IMR-90 (cell line): Measurements from ENCODE around the gene RYK. TPM values are rescaled to one million over a fixed set of nuclear protein-coding genes. Genes with fewer than 3 reads are reported as not detected.
"Not testable (repeated sequence)": the region's sequence is repeated elsewhere in the genome, so short reads cannot be mapped to it uniquely, and the experiment has no call there.

Source experiments
- ATAC-seq: fragments of 200-7000 bp; cut with Tn5 transposase; 2 replicates; pipeline ENCODE4 v1.9.1; 2020; ENCODE audit warnings: low read depth, mild to moderate bottlenecking, moderate library complexity
- BruUV-seq: library from RNA; stranded (reverse); fragments of 400-500 nt; replicated peaks from 2 replicates; lab custom pipeline; 2021; lab: Mats Ljungman, UMichigan
- CTCF ChIA-PET: fragments of 300-600 bp; formaldehyde crosslinking; extraction: SDS; loops from one replicate; lab custom pipeline; 2021; ENCODE audit warnings: antibody characterized with exemption; lab: Yijun Ruan, JAX
- POLR2A ChIA-PET: fragments of 300-600 bp; sonication (Branson Sonifier 250); formaldehyde crosslinking; loops from one replicate; lab custom pipeline; 2022; ENCODE audit warnings: antibody characterized with exemption; ENCODE audit not compliant: unreplicated experiment; lab: Charles Lee
- DNase-seq: peaks from one replicate; pipeline ENCODE4 v3.0.0; 2013
- H2AFZ ChIP-seq: replicated peaks from 2 replicates; pipeline ENCODE3; 2013; ENCODE audit warnings: low read length, mild to moderate bottlenecking; ENCODE audit not compliant: poor library complexity
- H2AK5ac ChIP-seq: 2 replicates; pipeline ENCODE4 v1.6.1; 2013; ENCODE audit warnings: low read depth, low read length, inconsistent platforms
- H2AK9ac ChIP-seq: replicated peaks from 2 replicates; pipeline ENCODE3; 2013; ENCODE audit warnings: mild to moderate bottlenecking, low read depth, low read length, moderate library complexity; ENCODE audit not compliant: poor library complexity
- H2BK120ac ChIP-seq: 2 replicates; pipeline ENCODE4 v1.6.1; 2013; ENCODE audit warnings: low read depth, low read length, inconsistent platforms
- H2BK15ac ChIP-seq: 3 replicates; pipeline ENCODE4 v1.6.1; 2013; ENCODE audit warnings: low read depth, low read length, inconsistent platforms
- H2BK20ac ChIP-seq: 2 replicates; pipeline ENCODE4 v1.6.1; 2013; ENCODE audit warnings: low read depth, mild to moderate bottlenecking, inconsistent platforms, low read length, moderate library complexity
- H2BK5ac ChIP-seq: 2 replicates; pipeline ENCODE4 v1.6.1; 2013; ENCODE audit warnings: mild to moderate bottlenecking, low read depth, low read length, inconsistent platforms; ENCODE audit not compliant: poor library complexity, severe bottlenecking
- H3K14ac ChIP-seq: replicated peaks from 2 replicates; pipeline ENCODE4 v1.6.1; 2013; ENCODE audit warnings: low read depth, low read length, inconsistent platforms
- H3K18ac ChIP-seq: 2 replicates; pipeline ENCODE4 v1.6.1; 2013; ENCODE audit warnings: low read depth, low read length, control low read depth
- H3K23ac ChIP-seq: 2 replicates; pipeline ENCODE4 v1.6.1; 2013; ENCODE audit warnings: low read depth, low read length, inconsistent platforms
- H3K27ac ChIP-seq: 2 replicates; pipeline ENCODE4 v1.5.1; 2013; ENCODE audit warnings: mild to moderate bottlenecking, control low read depth, low read length; ENCODE audit not compliant: insufficient read depth
- H3K27me3 ChIP-seq: 2 replicates; pipeline ENCODE4 v1.6.1; 2013; ENCODE audit warnings: low read length; ENCODE audit not compliant: control insufficient read depth, insufficient read depth
- H3K36me3 ChIP-seq: 2 replicates; pipeline ENCODE4 v1.6.1; 2013; ENCODE audit warnings: low read length, mixed read lengths; ENCODE audit not compliant: control insufficient read depth, insufficient read depth
- H3K4ac ChIP-seq: 2 replicates; pipeline ENCODE4 v1.6.1; 2013; ENCODE audit warnings: low read depth, low read length, inconsistent platforms
- H3K4me1 ChIP-seq: 2 replicates; pipeline ENCODE4 v1.6.1; 2013; ENCODE audit warnings: low read length, mixed read lengths; ENCODE audit not compliant: control insufficient read depth, insufficient read depth
- H3K4me2 ChIP-seq: 2 replicates; pipeline ENCODE4 v1.6.1; 2013; ENCODE audit warnings: low read depth, mild to moderate bottlenecking, control low read depth, low read length, moderate library complexity
- H3K4me3 ChIP-seq: 2 replicates; pipeline ENCODE4 v1.5.1; 2013; ENCODE audit warnings: low read depth, mild to moderate bottlenecking, control low read depth, low read length, moderate library complexity; ENCODE audit not compliant: insufficient read depth
- H3K56ac ChIP-seq: 2 replicates; pipeline ENCODE4 v1.6.1; 2013; ENCODE audit warnings: low read length, inconsistent platforms; ENCODE audit not compliant: insufficient read depth; ENCODE audit errors: extremely low read depth
- H3K79me1 ChIP-seq, 2 experiments: 2 replicates each; pipeline ENCODE4 v1.6.1; 2013; ENCODE audit warnings: low read length in 2 of 2, inconsistent platforms in 1 of 2, low read depth in 1 of 2
- H3K9ac ChIP-seq: 2 replicates; pipeline ENCODE4 v1.6.1; 2013; ENCODE audit warnings: low read depth, low read length, control low read depth
- H3K9me1 ChIP-seq: 2 replicates; pipeline ENCODE4 v1.6.1; 2013; ENCODE audit warnings: low read length, inconsistent platforms; ENCODE audit not compliant: insufficient read depth
- H3K9me3 ChIP-seq: 2 replicates; pipeline ENCODE4 v1.6.1; 2013; ENCODE audit warnings: low read length; ENCODE audit not compliant: control insufficient read depth, insufficient read depth
- H4K20me1 ChIP-seq: 2 replicates; pipeline ENCODE4 v1.6.1; 2013; ENCODE audit warnings: low read length, inconsistent platforms; ENCODE audit not compliant: insufficient read depth
- H4K5ac ChIP-seq: 2 replicates; pipeline ENCODE4 v1.6.1; 2013; ENCODE audit warnings: mild to moderate bottlenecking, low read depth, low read length, control low read depth
- H4K8ac ChIP-seq, 2 experiments: 2 replicates each; pipeline ENCODE4 v1.6.1; 2013; ENCODE audit warnings: low read depth in 2 of 2, low read length in 2 of 2, control low read depth in 1 of 2, inconsistent platforms in 1 of 2
- H4K91ac ChIP-seq: 2 replicates; pipeline ENCODE4 v1.6.1; 2013; ENCODE audit warnings: low read depth, low read length, inconsistent platforms; ENCODE audit not compliant: insufficient read depth
- MXI1 ChIP-seq: IDR thresholded peaks from 2 replicates; pipeline ENCODE4 v1.6.1; 2012; ENCODE audit warnings: low read depth, mild to moderate bottlenecking, low read length, moderate library complexity, borderline replicate concordance
- POLR2A ChIP-seq: IDR thresholded peaks from 2 replicates; pipeline ENCODE4 v1.6.1; 2012; ENCODE audit warnings: mild to moderate bottlenecking, low read depth, low read length
- WGBS, 2 experiments: methylation state at CpG; one replicate each; pipeline versions ENCODE4 v1.1.5 to v1.1.7; 2013; ENCODE audit warnings: missing lambda C conversion rate in 2 of 2; ENCODE audit not compliant: insufficient read length in 1 of 2; ENCODE audit errors: extremely low coverage in 2 of 2; 5-methylcytosine and 5-hydroxymethylcytosine counted together
- dilution Hi-C: fragments of 300-500 bp; cut with HindIII; formaldehyde crosslinking; loops from one replicate; pipeline ENCODE4 v1.14.3; 2018; ENCODE audit warnings: low sequenced_read_pairs; ENCODE audit not compliant: unreplicated experiment
- in situ Hi-C: fragments of 300-500 bp; cut with MboI; formaldehyde crosslinking; loops from 3 replicates; pipeline ENCODE4 v1.14.3; 2019; ENCODE audit warnings: low sequenced_read_pairs, inconsistent platforms, mixed read lengths
- intact Hi-C: fragments of 100-400 bp; cut with micrococcal nuclease; formaldehyde crosslinking; loops from 2 replicates; pipeline ENCODE4 v1.10.0; 2022
- polyA plus RNA-seq, 3 experiments: library from polyadenylated mRNA; depleted of rRNA; stranded (reverse); fragments of >200 nt; gene quantifications; 2 replicates each; pipeline ENCODE4 v1.2.3, GENCODE V29; 2012; ENCODE audit warnings: low replicate concordance in 1 of 3
- total RNA-seq: library from RNA; depleted of rRNA; stranded (reverse); fragments of >200 nt; gene quantifications from 2 replicates; pipeline ENCODE4 v1.2.3, GENCODE V29; 2012
- TF ChIP-seq, protein P1 (sequence below): conservative IDR thresholded peaks from 2 replicates; pipeline ENCODE4 v1.5.1; 2012; ENCODE audit warnings: mild to moderate bottlenecking, low read depth, low read length, improper control_type of control experiment

RYK gene
- total and polyA plus RNA-seq, 2 of the 4 experiments (the other 2 are of a cell fraction): 42.4 to 106 TPM

GRCh38 chr3:134228035-134228434 lies 22.6 kb downstream of the RYK start:
- H2BK120ac ChIP-seq: no peak overlapping the region
- no peak overlapping the region for H2AK9ac ChIP-seq
- H2BK5ac ChIP-seq: peak overlapping the region; percentile 62
- POLR2A ChIA-PET: no interaction called here
- no CpG with 5 or more reads among the region's 6 CpGs for WGBS, 2 experiments
- no peak overlapping the region for H3K4ac ChIP-seq
- H3K14ac ChIP-seq: no peak overlapping the region
- no peak overlapping the region for H4K8ac ChIP-seq
- H4K5ac ChIP-seq: no peak overlapping the region
- CTCF ChIA-PET: no interaction called here
- ATAC-seq (peak; percentile 72), DNase-seq (peak; percentile 68)
- H2AFZ ChIP-seq: no peak overlapping the region
- H2BK20ac ChIP-seq: no peak overlapping the region
- no peak overlapping the region for H3K23ac ChIP-seq
- peaks cover 23 to 70% of the 10 kb centered on the region in 2 experiments for H3K79me1 ChIP-seq
- intact Hi-C loops: no loop called here
- H3K4me2 ChIP-seq: peak overlapping the region; percentile 12; the same call in 1 of the 2 replicates
- H3K9me1 ChIP-seq: peaks cover 8% of the 10 kb centered on the region
- H2AK5ac ChIP-seq: no peak overlapping the region
- no peaks in the 10 kb centered on the region for H3K9me3 ChIP-seq
- TF ChIP-seq MXI1 (no peak), POLR2A (no peak)
- TF ChIP-seq, protein P1, sequence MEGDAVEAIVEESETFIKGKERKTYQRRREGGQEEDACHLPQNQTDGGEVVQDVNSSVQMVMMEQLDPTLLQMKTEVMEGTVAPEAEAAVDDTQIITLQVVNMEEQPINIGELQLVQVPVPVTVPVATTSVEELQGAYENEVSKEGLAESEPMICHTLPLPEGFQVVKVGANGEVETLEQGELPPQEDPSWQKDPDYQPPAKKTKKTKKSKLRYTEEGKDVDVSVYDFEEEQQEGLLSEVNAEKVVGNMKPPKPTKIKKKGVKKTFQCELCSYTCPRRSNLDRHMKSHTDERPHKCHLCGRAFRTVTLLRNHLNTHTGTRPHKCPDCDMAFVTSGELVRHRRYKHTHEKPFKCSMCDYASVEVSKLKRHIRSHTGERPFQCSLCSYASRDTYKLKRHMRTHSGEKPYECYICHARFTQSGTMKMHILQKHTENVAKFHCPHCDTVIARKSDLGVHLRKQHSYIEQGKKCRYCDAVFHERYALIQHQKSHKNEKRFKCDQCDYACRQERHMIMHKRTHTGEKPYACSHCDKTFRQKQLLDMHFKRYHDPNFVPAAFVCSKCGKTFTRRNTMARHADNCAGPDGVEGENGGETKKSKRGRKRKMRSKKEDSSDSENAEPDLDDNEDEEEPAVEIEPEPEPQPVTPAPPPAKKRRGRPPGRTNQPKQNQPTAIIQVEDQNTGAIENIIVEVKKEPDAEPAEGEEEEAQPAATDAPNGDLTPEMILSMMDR: no peak
- peak overlapping the region; percentile 38; the same call in 1 of the 2 replicates for H3K27ac ChIP-seq
- no peak overlapping the region for H3K56ac ChIP-seq
- dilution Hi-C loops: no loop called here
- BruUV-seq: no TSS peak
- in situ Hi-C loops: no loop called here
- H3K27me3 ChIP-seq: no peaks in the 10 kb centered on the region
- H3K4me3 ChIP-seq: no peak overlapping the region
- no peak overlapping the region for H2BK15ac ChIP-seq
- H3K9ac ChIP-seq: no peak overlapping the region
- H4K20me1 ChIP-seq: peaks cover 70% of the 10 kb centered on the region
- no peaks in the 10 kb centered on the region for H3K36me3 ChIP-seq
- peaks cover 8% of the 10 kb centered on the region for H3K4me1 ChIP-seq
- H4K91ac ChIP-seq: no peak overlapping the region
- H3K18ac ChIP-seq: no peak overlapping the region

- BruUV-seq, ATAC-seq, H3K18ac ChIP-seq, H3K36me3 ChIP-seq, H3K9ac ChIP-seq, H3K27me3 ChIP-seq, H2AK9ac ChIP-seq, H3K4me1 ChIP-seq, H4K91ac ChIP-seq, H2BK15ac ChIP-seq, H3K56ac ChIP-seq, H3K9me3 ChIP-seq, H3K27ac ChIP-seq, H4K8ac ChIP-seq, in situ Hi-C loops, H2BK5ac ChIP-seq, POLR2A ChIA-PET, H3K4me2 ChIP-seq, H4K5ac ChIP-seq, H2AK5ac ChIP-seq, intact Hi-C loops, H2BK120ac ChIP-seq, H3K4me3 ChIP-seq, H3K4ac ChIP-seq, dilution Hi-C loops, H3K14ac ChIP-seq, H2BK20ac ChIP-seq, DNase-seq, H2AFZ ChIP-seq: not testable (repeated sequence)
- H3K23ac ChIP-seq: peak overlapping the region; percentile 33; the same call in 1 of the 2 replicates
- H3K79me1 ChIP-seq: peaks cover 19 to 63% of the 10 kb centered on the region in 2 experiments
- peaks cover 56% of the 10 kb centered on the region for H4K20me1 ChIP-seq
- H3K9me1 ChIP-seq: peaks cover 11% of the 10 kb centered on the region
- no CpG with 5 or more reads among the region's 1 CpG for WGBS, 2 experiments
- CTCF ChIA-PET: interaction anchor here (0.9 kb wide), 1 partner anchor 13 kb away, joined by 3 read pairs; no protein-coding TSS in a partner anchor
These were observed 25.9 kb downstream of the RYK start for GRCh38 chr3:134224796-134225156.
